Liver (tissue), 9 donors: ENCODE results near the gene NUDT14. TPM values are rescaled to one million over a fixed set of nuclear protein-coding genes. Genes with fewer than 3 reads are reported as not detected.

Experiments used
- DNase-seq: peaks from one replicate; pipeline ENCODE4 v3.0.0-alpha.2; 2017; ENCODE audit warnings: low spot score
- H3K27ac ChIP-seq, 2 donors: one replicate each; pipeline ENCODE4 v1.7.0; 2013; ENCODE audit warnings: inconsistent platforms in 2 of 2, low read length in 2 of 2, control low read depth in 1 of 2, low read depth in 1 of 2, mild to moderate bottlenecking in 1 of 2
- H3K27me3 ChIP-seq, 4 donors: one replicate each; pipeline versions ENCODE4 v1.6.1 to v1.7.0; 2013; ENCODE audit warnings: low read length in 3 of 4, inconsistent platforms in 1 of 4, mild to moderate bottlenecking in 1 of 4, moderate library complexity in 1 of 4; ENCODE audit not compliant: control insufficient read depth in 4 of 4, insufficient read depth in 4 of 4
- H3K36me3 ChIP-seq, 4 donors: one replicate each; pipeline versions ENCODE4 v1.6.1 to v1.7.0; 2013; ENCODE audit warnings: low read length in 3 of 4, mild to moderate bottlenecking in 3 of 4, low read depth in 1 of 4, moderate library complexity in 1 of 4; ENCODE audit not compliant: control insufficient read depth in 4 of 4, insufficient read depth in 3 of 4
- H3K4me1 ChIP-seq, 4 donors: one replicate each; pipeline versions ENCODE4 v1.6.1 to v1.7.0; 2013; ENCODE audit warnings: low read length in 3 of 4, mild to moderate bottlenecking in 3 of 4, moderate library complexity in 1 of 4; ENCODE audit not compliant: control insufficient read depth in 4 of 4, insufficient read depth in 4 of 4
- H3K4me3 ChIP-seq, 3 donors: one replicate each; pipeline versions ENCODE4 v1.6.1 to v1.7.0; 2013; ENCODE audit warnings: low read length in 3 of 3, control low read depth in 1 of 3, low read depth in 1 of 3, mild to moderate bottlenecking in 1 of 3
- H3K9ac ChIP-seq, 2 donors: one replicate each; pipeline ENCODE4 v1.7.0; 2013; ENCODE audit warnings: low read length in 2 of 2, mild to moderate bottlenecking in 2 of 2, moderate library complexity in 2 of 2, control low read depth in 1 of 2, low read depth in 1 of 2
- H3K9me3 ChIP-seq, 4 donors: one replicate each; pipeline versions ENCODE4 v1.6.1 to v1.7.0; 2013; ENCODE audit warnings: low read length in 3 of 4; ENCODE audit not compliant: control insufficient read depth in 4 of 4
- EGR1 ChIP-seq, 2 donors: IDR thresholded peaks; 2 replicates each; pipeline ENCODE4 v1.6.1; 2016 to 2018; ENCODE audit warnings: antibody characterized with exemption in 2 of 2, low read depth in 2 of 2
- FOXA1 ChIP-seq: IDR thresholded peaks from 2 replicates; pipeline ENCODE4 v1.6.1; 2016; ENCODE audit warnings: antibody characterized with exemption
- FOXA2 ChIP-seq: IDR thresholded peaks from 2 replicates; pipeline ENCODE4 v1.6.1; 2016; ENCODE audit warnings: antibody characterized with exemption
- GABPA ChIP-seq, 2 donors: IDR thresholded peaks in 1 of 2; conservative IDR thresholded peaks in 1 of 2; 2 replicates each; pipeline ENCODE4 v1.6.1; 2016; ENCODE audit warnings: antibody characterized with exemption in 2 of 2, mild to moderate bottlenecking in 1 of 2, moderate library complexity in 1 of 2
- HNF4A ChIP-seq, 2 donors: conservative IDR thresholded peaks; 2 replicates each; pipeline ENCODE4 v1.6.1; 2016; ENCODE audit warnings: antibody characterized with exemption in 2 of 2, mild to moderate bottlenecking in 2 of 2
- HNF4G ChIP-seq: IDR thresholded peaks from 2 replicates; pipeline ENCODE4 v1.6.1; 2016; ENCODE audit warnings: antibody characterized with exemption
- JUND ChIP-seq, 2 donors: IDR thresholded peaks; 2 replicates each; pipeline ENCODE4 v1.6.1; 2016; ENCODE audit warnings: antibody characterized with exemption in 2 of 2
- NR2F2 ChIP-seq: IDR thresholded peaks from 2 replicates; pipeline ENCODE4 v1.6.1; 2016; ENCODE audit warnings: antibody characterized with exemption
- RAD21 ChIP-seq, 2 donors: IDR thresholded peaks; 2 replicates each; pipeline ENCODE4 v1.6.1; 2016; ENCODE audit warnings: antibody characterized with exemption in 2 of 2, mild to moderate bottlenecking in 2 of 2
- RXRA ChIP-seq, 2 donors: IDR thresholded peaks; 2 replicates each; pipeline ENCODE4 v1.6.1; 2017 to 2018; ENCODE audit warnings: antibody characterized with exemption in 2 of 2, mild to moderate bottlenecking in 1 of 2
- SP1 ChIP-seq: IDR thresholded peaks from 2 replicates; pipeline ENCODE4 v1.6.1; 2018; ENCODE audit warnings: antibody characterized with exemption, mild to moderate bottlenecking
- TAF1 ChIP-seq: conservative IDR thresholded peaks from 2 replicates; pipeline ENCODE4 v1.6.1; 2016; ENCODE audit warnings: antibody characterized with exemption, mild to moderate bottlenecking
- YY1 ChIP-seq: IDR thresholded peaks from 2 replicates; pipeline ENCODE4 v1.6.1; 2016; ENCODE audit warnings: antibody characterized with exemption, mild to moderate bottlenecking
- WGBS: extraction: QIAGEN DNeasy Blood & Tissue Kit; methylation state at CpG from one replicate; pipeline ENCODE4 v1.1.7; 2013; 5-methylcytosine and 5-hydroxymethylcytosine counted together
- polyA plus RNA-seq, 2 donors: library from polyadenylated mRNA; stranded (reverse) in 1 of 2; unstranded in 1 of 2; fragments of 200-250 nt in 1 of 2; fragments of >200 nt in 1 of 2; fragmentation: Nextera tagmentation in 1 of 2; extraction: Ambion mirVana in 1 of 2; gene quantifications; one replicate each; pipeline versions ENCODE4 v1.2.1 to v1.2.3, GENCODE V29; 2013 to 2015
- total RNA-seq, 2 donors: library from RNA; depleted of rRNA; stranded (reverse); fragments of >200 nt; gene quantifications; one replicate each; pipeline ENCODE4 v1.2.3, GENCODE V29; 2014
- TF ChIP-seq, protein P1 (sequence below): IDR thresholded peaks from 2 replicates; pipeline ENCODE4 v1.6.1; 2016; ENCODE audit warnings: antibody characterized with exemption
- TF ChIP-seq, protein P2 (sequence below): IDR thresholded peaks from 2 replicates; pipeline ENCODE4 v1.6.1; 2016; ENCODE audit warnings: antibody characterized with exemption
- TF ChIP-seq, protein P3 (sequence below): fragments of 150-350 bp; IDR thresholded peaks from 2 replicates; pipeline ENCODE4 v1.5.1; 2017; ENCODE audit warnings: improper control_type of control experiment, low read depth, low read length; ENCODE audit not compliant: missing input control
- TF ChIP-seq, protein P4 (sequence below): IDR thresholded peaks from 2 replicates; pipeline ENCODE4 v1.6.1; 2016; ENCODE audit warnings: antibody characterized with exemption, mild to moderate bottlenecking
- donor health status: healthy.
- donor health status: healthy.
- donor health status: healthy.
- donor health status: healthy.
- donor health status: healthy.

Gene NUDT14
- total and polyA plus RNA-seq, 4 donors = 3.8 to 24.2 (median 8.0) TPM

DNA sequence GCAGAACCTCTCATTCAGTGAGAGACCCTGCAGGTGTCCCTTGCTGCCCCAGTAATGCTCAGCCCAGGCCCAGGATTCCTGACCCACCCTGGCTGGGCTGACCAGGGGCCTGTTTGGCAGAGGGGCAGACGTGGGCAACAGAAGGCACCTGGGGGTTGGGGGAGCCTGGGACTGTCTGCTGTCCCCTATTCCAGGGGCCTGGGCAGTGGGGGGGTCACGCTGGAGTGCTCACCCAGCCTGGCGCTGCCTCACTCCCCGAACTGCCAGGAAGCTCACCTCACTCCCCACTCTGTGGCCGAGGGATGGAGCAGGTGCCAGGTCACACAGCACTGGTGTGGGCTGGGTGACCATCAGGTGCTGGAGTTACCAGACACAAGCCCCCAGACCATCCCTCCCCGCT lies 22.6 kb upstream of the NUDT14 start:
- no peak for DNase-seq
- H3K4me3 ChIP-seq = no peak overlapping the region
- H3K9ac ChIP-seq = no peak overlapping the region
- H3K27me3 ChIP-seq = no peaks in the 10 kb centered on the region
- H3K36me3 ChIP-seq = no peaks in the 10 kb centered on the region
- peak overlapping the region in 1 of 2 donors; percentile 71 for H3K27ac ChIP-seq
- no peaks in the 10 kb centered on the region for H3K9me3 ChIP-seq
- TF ChIP-seq, protein P1, sequence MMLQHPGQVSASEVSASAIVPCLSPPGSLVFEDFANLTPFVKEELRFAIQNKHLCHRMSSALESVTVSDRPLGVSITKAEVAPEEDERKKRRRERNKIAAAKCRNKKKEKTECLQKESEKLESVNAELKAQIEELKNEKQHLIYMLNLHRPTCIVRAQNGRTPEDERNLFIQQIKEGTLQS = no peak
- WGBS = 82% methylated on average over 6 of the region's 6 CpGs
- H3K4me1 ChIP-seq = peaks cover 12 to 32% (median 24%) of the 10 kb centered on the region in 4 donors

DNA sequence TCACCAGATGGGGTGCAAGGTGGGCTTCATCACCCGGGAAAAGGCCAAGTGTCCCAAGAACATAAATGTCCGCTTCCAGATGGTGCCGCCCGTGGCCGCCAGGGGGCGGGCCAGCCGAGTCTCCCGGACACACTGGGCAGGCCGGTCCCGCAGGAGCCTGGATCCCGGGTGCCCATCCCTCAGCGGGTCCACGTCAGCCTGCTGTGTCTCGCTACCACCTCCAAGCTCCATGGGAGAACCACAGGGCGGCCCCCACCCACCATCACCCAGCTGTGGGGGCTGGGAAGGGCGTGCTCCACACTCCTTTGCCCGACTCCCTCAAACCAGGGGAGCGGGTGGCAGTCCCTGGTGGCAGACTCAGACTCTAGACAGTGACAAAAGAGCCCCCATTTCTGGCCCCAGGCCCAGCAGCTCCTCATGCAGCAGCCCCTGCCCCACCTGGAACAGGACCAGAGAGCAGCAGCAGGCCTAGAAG lies 22.0 kb upstream of the NUDT14 start:
- peak; percentile 81 for DNase-seq
- no peak for TF ChIP-seq HNF4G
- TF ChIP-seq RAD21 (IDR thresholded peaks at IDR 0.05) = peak; percentile 80 to 86
- TF ChIP-seq FOXA2 = no peak
- no peak for TF ChIP-seq YY1
- TF ChIP-seq, protein P2, sequence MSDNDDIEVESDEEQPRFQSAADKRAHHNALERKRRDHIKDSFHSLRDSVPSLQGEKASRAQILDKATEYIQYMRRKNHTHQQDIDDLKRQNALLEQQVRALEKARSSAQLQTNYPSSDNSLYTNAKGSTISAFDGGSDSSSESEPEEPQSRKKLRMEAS = no peak
- no peak for TF ChIP-seq GABPA (IDR thresholded peaks at IDR 0.05 in 1 of 2, conservative IDR thresholded peaks at IDR 0.05 in 1 of 2)
- TF ChIP-seq TAF1 = no peak
- TF ChIP-seq, protein P1 = no peak
- TF ChIP-seq, protein P3, sequence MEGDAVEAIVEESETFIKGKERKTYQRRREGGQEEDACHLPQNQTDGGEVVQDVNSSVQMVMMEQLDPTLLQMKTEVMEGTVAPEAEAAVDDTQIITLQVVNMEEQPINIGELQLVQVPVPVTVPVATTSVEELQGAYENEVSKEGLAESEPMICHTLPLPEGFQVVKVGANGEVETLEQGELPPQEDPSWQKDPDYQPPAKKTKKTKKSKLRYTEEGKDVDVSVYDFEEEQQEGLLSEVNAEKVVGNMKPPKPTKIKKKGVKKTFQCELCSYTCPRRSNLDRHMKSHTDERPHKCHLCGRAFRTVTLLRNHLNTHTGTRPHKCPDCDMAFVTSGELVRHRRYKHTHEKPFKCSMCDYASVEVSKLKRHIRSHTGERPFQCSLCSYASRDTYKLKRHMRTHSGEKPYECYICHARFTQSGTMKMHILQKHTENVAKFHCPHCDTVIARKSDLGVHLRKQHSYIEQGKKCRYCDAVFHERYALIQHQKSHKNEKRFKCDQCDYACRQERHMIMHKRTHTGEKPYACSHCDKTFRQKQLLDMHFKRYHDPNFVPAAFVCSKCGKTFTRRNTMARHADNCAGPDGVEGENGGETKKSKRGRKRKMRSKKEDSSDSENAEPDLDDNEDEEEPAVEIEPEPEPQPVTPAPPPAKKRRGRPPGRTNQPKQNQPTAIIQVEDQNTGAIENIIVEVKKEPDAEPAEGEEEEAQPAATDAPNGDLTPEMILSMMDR = peak; percentile 89
- H3K27me3 ChIP-seq = peaks cover 0 to 3% (median 0%) of the 10 kb centered on the region in 4 donors
- H3K27ac ChIP-seq = no peak overlapping the region
- H3K9me3 ChIP-seq = no peaks in the 10 kb centered on the region
- no peak overlapping the region for H3K9ac ChIP-seq
- H3K4me3 ChIP-seq = no peak overlapping the region
- 9% methylated on average over 18 of the region's 18 CpGs for WGBS
- no peaks in the 10 kb centered on the region for H3K36me3 ChIP-seq
- H3K4me1 ChIP-seq = peaks cover 12 to 33% (median 25%) of the 10 kb centered on the region in 4 donors

DNA sequence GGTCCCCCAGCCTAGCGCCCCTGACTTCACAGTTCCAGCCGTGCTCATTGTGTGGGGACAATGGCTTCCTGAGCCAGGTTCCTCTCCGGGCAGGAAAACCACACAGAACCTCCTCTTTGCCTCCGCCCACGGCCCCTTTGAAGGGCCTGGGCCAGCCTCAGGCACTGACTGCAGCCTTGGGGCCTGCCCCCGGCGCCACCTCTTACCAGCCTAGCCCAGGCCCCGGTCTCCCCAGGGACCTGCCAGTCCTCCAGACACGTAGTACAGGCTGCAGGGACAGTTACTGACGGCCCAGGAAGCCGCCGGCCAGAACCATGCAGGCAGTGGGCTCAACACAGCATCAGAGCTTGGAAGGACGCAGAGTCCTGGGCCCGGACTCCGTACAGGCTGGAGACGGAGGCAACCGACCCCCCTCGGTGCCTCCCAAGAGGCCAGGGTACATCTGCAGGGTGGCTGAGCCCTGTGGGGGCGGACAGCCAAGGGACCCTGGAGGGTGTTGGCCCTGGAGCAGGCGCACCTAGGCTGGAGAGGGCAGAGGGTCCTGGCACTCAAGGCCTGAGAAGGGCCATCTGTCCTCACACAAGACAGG lies 20.9 kb upstream of the NUDT14 start:
- no peak for DNase-seq
- Histone ChIP-seq H3K27me3 (peaks cover 0 to 3% (median 0%) of the 10 kb centered on the region in 4 donors), H3K4me3 (no peak overlapping the region), H3K36me3 (no peaks in the 10 kb centered on the region), H3K4me1 (peaks cover 12 to 32% (median 24%) of the 10 kb centered on the region in 4 donors), H3K9ac (no peak overlapping the region), H3K27ac (no peak overlapping the region), H3K9me3 (no peaks in the 10 kb centered on the region)
- WGBS = 62% methylated on average over 20 of the region's 20 CpGs
- no peak for TF ChIP-seq YY1
- TF ChIP-seq FOXA2 = no peak
- no peak for TF ChIP-seq FOXA1
- TF ChIP-seq, protein P4, sequence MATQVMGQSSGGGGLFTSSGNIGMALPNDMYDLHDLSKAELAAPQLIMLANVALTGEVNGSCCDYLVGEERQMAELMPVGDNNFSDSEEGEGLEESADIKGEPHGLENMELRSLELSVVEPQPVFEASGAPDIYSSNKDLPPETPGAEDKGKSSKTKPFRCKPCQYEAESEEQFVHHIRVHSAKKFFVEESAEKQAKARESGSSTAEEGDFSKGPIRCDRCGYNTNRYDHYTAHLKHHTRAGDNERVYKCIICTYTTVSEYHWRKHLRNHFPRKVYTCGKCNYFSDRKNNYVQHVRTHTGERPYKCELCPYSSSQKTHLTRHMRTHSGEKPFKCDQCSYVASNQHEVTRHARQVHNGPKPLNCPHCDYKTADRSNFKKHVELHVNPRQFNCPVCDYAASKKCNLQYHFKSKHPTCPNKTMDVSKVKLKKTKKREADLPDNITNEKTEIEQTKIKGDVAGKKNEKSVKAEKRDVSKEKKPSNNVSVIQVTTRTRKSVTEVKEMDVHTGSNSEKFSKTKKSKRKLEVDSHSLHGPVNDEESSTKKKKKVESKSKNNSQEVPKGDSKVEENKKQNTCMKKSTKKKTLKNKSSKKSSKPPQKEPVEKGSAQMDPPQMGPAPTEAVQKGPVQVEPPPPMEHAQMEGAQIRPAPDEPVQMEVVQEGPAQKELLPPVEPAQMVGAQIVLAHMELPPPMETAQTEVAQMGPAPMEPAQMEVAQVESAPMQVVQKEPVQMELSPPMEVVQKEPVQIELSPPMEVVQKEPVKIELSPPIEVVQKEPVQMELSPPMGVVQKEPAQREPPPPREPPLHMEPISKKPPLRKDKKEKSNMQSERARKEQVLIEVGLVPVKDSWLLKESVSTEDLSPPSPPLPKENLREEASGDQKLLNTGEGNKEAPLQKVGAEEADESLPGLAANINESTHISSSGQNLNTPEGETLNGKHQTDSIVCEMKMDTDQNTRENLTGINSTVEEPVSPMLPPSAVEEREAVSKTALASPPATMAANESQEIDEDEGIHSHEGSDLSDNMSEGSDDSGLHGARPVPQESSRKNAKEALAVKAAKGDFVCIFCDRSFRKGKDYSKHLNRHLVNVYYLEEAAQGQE = no peak
- no peak for TF ChIP-seq EGR1 (IDR thresholded peaks at IDR 0.05; ENCODE audit: low read depth in 2 of 2)
- no peak for TF ChIP-seq HNF4A (conservative IDR thresholded peaks at IDR 0.05)
- TF ChIP-seq SP1 = no peak
- no peak for TF ChIP-seq TAF1
- no peak for TF ChIP-seq RXRA (IDR thresholded peaks at IDR 0.05)
- TF ChIP-seq, protein P1 = no peak
- no peak for TF ChIP-seq JUND (IDR thresholded peaks at IDR 0.05)
- TF ChIP-seq, protein P3 = no peak
- TF ChIP-seq NR2F2 = no peak
- TF ChIP-seq GABPA (IDR thresholded peaks at IDR 0.05 in 1 of 2, conservative IDR thresholded peaks at IDR 0.05 in 1 of 2) = no peak
